GM12892 (cell line): Measurements from ENCODE around the gene CHADL.

Experiments
- DNase-seq: peaks from one replicate; pipeline ENCODE4 v3.0.0; 2011; ENCODE audit not compliant: insufficient read length
- FAIRE-seq: peaks from 2 replicates; lab custom pipeline; 2011; peaks lifted over from hg19 to GRCh38; lab: Jason Lieb, UNC
- POLR2A ChIP-seq: IDR thresholded peaks from 2 replicates; pipeline ENCODE4 v1.6.1; 2011; ENCODE audit warnings: low read depth, low read length, control low read depth
- POLR2AphosphoS5 ChIP-seq: IDR thresholded peaks from 2 replicates; pipeline ENCODE4 v1.6.1; 2011; ENCODE audit warnings: low read depth, low read length, control low read depth
- TAF1 ChIP-seq: IDR thresholded peaks from 2 replicates; pipeline ENCODE4 v1.6.1; 2011; ENCODE audit warnings: low read depth, mild to moderate bottlenecking, control low read depth, low read length, borderline replicate concordance

Gene CHADL

DNA sequence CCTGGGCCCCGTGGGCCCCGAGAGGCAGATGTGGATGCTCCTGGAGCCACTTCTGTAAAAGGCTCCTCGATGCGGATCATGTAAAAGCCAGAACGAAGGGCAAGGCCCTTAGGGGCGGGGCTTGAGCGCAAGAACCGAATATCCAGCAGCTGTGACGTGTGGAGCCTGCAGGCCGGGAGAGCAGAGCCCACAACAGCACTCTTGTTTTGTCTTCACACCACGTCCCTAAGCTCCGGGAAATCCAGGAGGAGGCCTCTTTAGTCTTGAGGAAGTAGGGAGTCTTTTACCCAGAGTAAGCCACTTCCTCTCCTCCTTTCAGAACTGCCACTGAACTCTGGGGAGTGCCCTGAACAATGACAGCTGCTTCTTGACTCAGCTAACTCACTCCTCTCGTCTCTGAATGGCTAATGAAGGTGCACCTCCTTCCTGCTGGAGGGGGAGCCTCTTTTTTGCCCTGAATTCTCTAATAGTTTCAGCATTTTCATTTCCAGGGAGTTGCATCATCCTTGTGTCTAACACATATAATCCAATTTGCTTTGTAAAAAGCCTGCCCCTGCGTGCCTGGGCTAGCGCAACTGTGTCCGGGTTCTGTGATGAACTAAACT, 23.1 kb downstream of the CHADL start:
- DNase-seq: peak; percentile 56

DNA sequence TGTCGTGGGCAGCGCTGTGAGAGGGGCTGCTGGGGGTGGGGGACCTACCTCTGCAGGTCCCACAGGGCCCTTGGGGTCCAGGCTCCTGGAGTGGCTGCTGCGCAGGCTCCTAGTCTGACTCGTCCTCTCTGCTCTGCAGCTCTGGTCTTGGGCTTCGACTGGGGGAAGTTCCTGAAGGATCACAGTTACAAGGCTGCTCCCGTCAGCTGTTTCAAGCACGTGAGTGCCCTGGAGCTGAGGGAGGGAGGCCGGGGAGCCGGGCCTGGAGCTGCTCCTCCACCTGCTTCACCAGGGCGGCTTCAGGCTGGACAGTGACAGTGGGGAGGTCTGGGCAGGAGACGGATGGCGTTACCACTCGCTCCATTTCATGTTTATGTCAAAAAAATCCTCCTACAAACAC, 23.7 kb downstream of the CHADL start:
- DNase-seq: no peak
- no peak for FAIRE-seq
- TF ChIP-seq POLR2A (no peak), POLR2AphosphoS5 (no peak), TAF1 (no peak)

More for the DNA sequence above, 23.1 kb downstream of the CHADL start:
- peak; percentile 42 for FAIRE-seq
- TF ChIP-seq TAF1 (no peak), POLR2A (no peak), POLR2AphosphoS5 (no peak)

DNA sequence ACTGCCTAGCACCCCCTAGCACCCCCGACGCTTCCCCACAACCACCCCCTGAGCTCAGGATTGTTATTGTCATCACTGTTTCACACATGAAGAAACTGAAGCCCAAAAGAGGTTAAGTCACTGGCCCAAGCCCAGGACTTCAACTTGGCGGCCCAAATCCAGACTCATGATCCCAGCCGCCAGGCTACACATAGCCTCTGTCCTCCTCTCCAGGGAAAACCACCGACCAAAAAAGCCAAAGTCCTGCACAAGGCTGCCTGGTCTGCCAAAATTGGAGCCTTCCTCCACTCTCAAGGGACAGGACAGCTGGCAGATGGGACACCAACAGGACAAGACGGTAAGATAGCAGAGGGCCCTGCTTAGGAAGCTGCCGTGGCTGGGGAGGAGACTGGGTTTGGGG, 24.8 kb downstream of the CHADL start:
- no peak for TF ChIP-seq POLR2A
- TF ChIP-seq POLR2AphosphoS5: no peak
- no peak for TF ChIP-seq TAF1
- FAIRE-seq: no peak
- no peak for DNase-seq

DNA sequence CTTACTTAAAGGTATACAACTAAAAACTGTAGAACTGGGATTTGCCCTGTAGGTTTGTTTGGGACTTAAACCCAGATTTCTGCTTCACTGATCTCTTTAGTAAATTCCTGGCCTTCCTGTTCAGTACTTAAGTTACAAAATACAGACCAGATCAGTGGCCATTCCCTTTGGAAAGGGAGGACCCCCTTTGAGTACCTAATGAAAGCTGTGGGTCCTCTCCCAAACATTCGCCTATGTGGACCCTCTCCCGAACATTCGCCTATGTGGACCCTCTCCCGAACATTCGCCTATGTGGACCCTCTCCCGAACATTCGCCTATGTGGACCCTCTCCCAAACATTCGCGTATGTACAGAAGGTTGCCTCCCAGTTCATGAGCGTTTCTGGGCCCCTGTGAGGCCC, 25.3 kb downstream of the CHADL start:
- DNase-seq (no peak), FAIRE-seq (no peak)
- TF ChIP-seq TAF1 (no peak), POLR2AphosphoS5 (no peak), POLR2A (no peak)

DNA sequence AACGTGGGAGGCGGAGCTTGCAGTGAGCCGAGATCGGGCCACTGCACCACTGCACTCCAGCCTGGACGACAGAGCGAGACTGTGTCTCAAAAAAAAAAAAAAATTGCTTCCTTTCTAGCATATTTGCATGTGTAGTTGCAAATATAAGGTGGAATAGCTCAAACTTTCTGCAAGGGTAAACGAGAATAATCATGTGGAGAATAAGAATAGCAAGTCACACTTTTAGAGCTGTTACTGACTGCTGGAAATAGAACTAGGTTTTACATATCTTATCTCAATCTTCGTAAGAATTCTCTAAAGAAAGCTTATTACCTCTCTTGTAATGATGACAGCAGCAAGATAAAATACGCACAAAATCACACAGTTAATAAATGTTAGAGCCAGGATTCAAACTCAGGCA, 34.0 kb downstream of the CHADL start:
- DNase-seq (no peak), FAIRE-seq (no peak)
- TF ChIP-seq POLR2AphosphoS5: no peak

DNA sequence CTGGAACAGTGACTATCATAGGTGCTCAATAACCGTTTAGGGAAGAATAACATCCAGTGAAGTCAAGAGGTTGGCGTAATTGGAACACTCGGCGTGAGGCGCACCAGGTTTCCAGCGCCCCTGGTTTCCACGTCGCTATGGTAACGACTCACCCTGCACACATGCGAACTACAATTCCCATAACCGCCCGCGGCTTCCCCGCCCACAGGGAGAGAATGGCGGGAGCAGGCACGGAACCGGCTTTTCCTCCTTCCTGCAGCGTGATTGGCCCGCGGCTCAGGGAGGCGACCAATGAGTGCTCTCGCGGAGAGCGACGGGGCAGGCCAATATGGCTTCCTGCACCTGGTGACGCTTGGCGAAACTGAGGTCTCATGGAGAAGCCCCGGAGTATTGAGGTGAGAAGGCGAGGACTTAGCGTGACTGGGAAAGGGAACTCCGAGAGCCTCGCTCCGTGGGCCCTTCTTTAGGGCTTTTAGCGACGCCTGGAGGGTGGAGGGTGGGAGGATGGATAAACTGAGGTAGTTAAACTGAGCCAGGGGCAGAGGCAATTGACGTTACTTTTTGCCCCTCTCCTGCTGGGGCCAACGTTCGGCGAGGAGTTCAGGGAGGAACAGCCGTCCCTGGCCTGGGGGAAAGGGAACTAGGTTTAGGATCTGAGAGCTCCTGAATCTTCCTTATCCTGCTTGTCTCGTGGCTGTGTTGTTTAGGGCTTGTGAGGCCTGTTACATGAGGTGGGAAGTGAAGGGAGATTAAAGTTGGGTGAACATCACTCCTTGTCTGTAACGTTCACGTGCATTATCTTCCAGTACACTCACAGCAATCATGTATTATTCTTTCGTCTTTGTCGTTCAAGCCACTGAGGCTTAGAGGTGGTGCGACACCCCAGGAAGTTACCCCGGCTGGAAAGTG, 35.5 kb downstream of the CHADL start, which contains the start of gene L3MBTL2:
Gene L3MBTL2, plus strand, starts transcription at position 321 of the 909 bp plus-strand sequence. Its CDS starts 51 bp downstream, at position 372.
- FAIRE-seq: peak; percentile 99
- TF ChIP-seq POLR2A (peak; percentile 87), POLR2AphosphoS5 (peak; percentile 86), TAF1 (peak; percentile 81; the same call in 1 of the 2 replicates)
- peak; percentile 99 for DNase-seq

DNA sequence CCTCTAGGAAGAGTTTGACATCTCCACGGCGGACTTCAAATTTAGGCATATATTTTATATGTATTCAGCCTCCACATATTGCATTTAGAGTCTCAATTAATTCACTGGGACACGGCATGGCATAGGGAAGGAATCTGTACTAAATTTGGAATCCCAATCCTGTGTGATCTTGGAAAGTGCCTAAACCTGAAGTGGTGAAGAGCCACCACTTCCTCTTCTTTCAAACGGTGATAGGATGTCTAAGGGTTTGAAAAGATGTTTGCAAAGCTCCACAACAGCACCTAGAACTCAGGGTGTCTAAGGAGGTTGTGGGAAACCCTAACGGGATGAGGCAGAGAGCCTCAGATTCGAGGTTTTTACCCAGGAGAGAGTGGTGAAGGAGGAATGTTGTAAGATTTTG, 36.7 kb downstream of the CHADL start:
- FAIRE-seq (no peak), DNase-seq (no peak)
- TF ChIP-seq POLR2A: no peak
- no peak for TF ChIP-seq POLR2AphosphoS5
- no peak for TF ChIP-seq TAF1

DNA sequence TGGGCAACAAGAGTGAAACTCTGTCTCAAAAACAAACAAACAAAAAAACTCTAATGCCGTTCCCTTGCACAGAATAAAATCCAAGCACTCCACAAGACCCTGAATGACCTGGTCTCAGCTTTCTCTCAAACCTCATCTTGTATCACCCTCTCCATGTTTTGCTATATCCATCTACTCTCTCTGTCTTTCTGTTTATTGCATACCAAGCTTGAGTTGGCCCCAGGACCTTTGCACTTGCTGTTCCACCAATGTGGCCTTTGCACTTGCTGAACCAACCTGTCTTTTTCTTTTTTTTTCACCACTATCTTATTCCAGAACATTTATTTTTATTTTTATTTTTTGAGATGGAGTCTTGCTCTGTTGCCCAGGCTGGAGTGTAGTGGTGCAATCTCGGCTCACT, 37.6 kb downstream of the CHADL start:
- DNase-seq: no peak
- TF ChIP-seq TAF1 (no peak), POLR2A (no peak), POLR2AphosphoS5 (no peak)
- no peak for FAIRE-seq

DNA sequence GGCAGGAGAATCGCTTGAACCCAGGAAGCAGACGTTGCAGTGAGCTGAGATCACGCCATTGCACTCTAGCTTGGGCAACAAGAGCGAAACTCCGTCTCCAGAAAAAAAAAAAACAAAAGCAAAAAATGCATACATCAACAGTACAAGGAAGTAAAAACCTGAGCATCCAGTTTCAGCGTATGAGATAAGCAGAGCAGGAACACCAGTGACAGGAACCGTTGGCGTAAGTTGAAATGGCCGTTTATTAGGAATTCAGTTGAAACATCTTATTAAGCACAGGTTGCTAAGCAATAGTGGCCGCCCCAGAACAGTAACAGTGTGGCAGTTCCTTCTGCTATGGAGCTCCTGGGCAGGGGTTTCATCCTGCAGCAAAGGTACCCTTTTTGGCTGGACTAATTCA, 39.6 kb downstream of the CHADL start:
- no peak for FAIRE-seq
- TF ChIP-seq POLR2AphosphoS5 (no peak), TAF1 (no peak), POLR2A (no peak)

DNA sequence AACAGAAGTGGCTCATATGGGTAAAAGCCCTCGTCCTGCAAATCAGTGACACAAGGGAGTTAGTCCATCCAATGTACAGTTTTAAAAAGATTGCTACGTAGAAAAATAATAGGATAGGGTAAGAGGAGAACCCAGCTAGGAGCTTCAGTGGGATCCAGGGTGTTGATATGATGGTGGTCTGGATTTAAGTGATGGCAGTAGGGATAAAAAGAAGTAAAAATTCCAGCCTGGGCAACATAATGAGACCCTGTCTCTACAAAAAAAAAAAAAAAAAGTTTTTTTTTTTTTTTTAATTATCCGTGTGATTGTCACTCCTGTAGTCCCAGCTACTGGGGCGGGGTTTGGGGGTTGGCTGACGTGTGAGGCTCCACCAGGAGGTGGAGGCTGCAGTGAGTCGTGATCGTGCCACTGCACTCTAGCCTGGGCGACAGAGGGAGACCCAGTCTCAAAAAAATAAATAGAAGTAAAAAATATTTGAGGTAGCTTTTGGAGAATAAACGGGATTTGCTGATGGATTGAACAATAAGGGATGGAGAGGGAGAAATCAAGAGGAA, 42.6 kb downstream of the CHADL start:
- TF ChIP-seq POLR2AphosphoS5: no peak
- no peak for TF ChIP-seq POLR2A
- no peak for TF ChIP-seq TAF1
- FAIRE-seq (peak; percentile 82), DNase-seq (no peak)

More for the DNA sequence above, 39.6 kb downstream of the CHADL start:
- no peak for DNase-seq

DNA sequence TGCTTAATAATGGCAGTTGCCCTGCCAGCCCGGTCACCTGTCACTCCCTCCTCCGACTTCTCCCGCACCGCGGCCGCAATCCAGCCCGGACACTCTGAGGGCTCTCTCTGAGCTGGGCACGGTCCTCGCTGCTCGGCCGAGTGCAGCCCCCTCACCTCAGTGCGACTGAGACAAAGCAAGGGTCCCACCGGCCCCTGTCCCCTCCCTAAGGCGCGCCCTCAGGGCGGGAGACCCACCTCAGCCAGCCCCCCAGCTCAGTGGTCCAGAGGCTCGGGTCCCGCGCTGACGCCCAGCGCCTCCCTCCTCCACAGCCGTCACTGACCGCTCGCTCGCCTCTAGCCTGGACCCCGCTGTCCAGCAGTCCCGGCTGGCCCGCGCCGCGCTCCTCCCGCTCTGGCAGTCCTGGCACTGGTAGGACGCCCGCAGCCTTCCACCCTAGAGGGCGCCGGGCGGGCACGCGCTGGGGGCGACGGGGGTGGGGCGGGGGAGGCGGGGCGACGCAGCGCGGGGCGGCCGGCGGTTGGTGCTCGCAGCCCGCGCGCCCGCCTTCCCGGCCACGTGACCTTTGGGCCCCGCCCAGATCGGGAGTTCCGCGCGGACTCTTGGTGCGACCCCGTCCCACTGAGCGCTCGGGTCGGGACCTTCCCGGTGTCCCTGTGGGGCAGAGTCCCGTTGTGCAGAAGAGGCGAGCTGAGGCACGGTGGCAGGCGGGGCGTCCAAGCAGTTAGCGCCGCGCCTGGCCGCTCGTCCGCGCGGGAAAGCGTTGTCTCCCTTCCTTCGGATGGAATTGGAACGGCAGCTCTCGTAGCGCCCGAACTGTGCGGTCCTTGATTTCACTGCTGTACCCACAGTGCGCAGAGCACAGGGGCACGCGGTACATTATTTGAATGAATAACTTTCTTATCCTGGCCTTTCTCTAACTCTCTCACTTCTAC, 43.4 kb downstream of the CHADL start:
- no peak for TF ChIP-seq TAF1
- TF ChIP-seq POLR2A: no peak
- TF ChIP-seq POLR2AphosphoS5: no peak
- FAIRE-seq: peak; percentile 90
- peak; percentile 89 for DNase-seq
